Measurements from ENCODE around the gene TJAP1.

The TJAP1 gene

GRCh38 chr6:43478008-43478372, 620 bp downstream of the TJAP1 start:
- DNase-seq (ENCODE audit: low read depth in 1 of 2, low spot score in 1 of 2) = peak in 1 of 2 experiments; percentile 5
- Histone ChIP-seq H3K27ac (replicated peaks) (peak overlapping the region; percentile 78), H3K27me3 (ENCODE audit: insufficient read depth, poor library complexity, severe bottlenecking) (no peaks in the 10 kb centered on the region), H3K4me3 (replicated peaks; ENCODE audit: insufficient read depth, low read length) (peak overlapping the region; percentile 85)
- TF ChIP-seq GABPA (IDR thresholded peaks at IDR 0.05; ENCODE audit: low read depth) (no peak), POLR2AphosphoS5 (IDR thresholded peaks at IDR 0.05; ENCODE audit: low read depth) (no peak), SPI1 (IDR thresholded peaks at IDR 0.05; ENCODE audit: borderline replicate concordance, low read depth) (no peak)
- TF ChIP-seq, protein P1, sequence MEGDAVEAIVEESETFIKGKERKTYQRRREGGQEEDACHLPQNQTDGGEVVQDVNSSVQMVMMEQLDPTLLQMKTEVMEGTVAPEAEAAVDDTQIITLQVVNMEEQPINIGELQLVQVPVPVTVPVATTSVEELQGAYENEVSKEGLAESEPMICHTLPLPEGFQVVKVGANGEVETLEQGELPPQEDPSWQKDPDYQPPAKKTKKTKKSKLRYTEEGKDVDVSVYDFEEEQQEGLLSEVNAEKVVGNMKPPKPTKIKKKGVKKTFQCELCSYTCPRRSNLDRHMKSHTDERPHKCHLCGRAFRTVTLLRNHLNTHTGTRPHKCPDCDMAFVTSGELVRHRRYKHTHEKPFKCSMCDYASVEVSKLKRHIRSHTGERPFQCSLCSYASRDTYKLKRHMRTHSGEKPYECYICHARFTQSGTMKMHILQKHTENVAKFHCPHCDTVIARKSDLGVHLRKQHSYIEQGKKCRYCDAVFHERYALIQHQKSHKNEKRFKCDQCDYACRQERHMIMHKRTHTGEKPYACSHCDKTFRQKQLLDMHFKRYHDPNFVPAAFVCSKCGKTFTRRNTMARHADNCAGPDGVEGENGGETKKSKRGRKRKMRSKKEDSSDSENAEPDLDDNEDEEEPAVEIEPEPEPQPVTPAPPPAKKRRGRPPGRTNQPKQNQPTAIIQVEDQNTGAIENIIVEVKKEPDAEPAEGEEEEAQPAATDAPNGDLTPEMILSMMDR (IDR thresholded peaks at IDR 0.05; ENCODE audit: insufficient read depth, low read length) = no peak
- TF ChIP-seq, protein P2, sequence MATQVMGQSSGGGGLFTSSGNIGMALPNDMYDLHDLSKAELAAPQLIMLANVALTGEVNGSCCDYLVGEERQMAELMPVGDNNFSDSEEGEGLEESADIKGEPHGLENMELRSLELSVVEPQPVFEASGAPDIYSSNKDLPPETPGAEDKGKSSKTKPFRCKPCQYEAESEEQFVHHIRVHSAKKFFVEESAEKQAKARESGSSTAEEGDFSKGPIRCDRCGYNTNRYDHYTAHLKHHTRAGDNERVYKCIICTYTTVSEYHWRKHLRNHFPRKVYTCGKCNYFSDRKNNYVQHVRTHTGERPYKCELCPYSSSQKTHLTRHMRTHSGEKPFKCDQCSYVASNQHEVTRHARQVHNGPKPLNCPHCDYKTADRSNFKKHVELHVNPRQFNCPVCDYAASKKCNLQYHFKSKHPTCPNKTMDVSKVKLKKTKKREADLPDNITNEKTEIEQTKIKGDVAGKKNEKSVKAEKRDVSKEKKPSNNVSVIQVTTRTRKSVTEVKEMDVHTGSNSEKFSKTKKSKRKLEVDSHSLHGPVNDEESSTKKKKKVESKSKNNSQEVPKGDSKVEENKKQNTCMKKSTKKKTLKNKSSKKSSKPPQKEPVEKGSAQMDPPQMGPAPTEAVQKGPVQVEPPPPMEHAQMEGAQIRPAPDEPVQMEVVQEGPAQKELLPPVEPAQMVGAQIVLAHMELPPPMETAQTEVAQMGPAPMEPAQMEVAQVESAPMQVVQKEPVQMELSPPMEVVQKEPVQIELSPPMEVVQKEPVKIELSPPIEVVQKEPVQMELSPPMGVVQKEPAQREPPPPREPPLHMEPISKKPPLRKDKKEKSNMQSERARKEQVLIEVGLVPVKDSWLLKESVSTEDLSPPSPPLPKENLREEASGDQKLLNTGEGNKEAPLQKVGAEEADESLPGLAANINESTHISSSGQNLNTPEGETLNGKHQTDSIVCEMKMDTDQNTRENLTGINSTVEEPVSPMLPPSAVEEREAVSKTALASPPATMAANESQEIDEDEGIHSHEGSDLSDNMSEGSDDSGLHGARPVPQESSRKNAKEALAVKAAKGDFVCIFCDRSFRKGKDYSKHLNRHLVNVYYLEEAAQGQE (IDR thresholded peaks at IDR 0.05; ENCODE audit: insufficient replicate concordance, low read depth) = no peak

DNA sequence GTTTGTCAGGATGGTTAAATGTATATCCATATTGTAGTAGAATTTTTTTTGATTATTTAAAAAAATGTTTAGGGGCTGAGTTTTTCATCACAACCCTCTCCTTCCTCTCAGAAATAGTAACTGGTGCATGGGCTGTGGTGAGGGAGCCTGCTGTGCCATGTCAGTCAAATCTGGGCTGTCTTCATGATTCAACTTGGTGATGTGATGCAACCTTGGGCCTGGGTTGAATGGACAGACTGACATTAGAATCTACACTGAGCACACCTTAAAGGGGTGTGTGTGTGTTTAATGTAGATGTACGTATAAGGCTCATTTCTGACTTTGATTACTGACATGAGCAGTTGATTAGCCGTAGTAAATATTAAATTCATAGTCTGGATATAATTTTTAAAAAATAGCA, 3.7 kb downstream of the TJAP1 start:
- no peak overlapping the region for H3K4me3 ChIP-seq (replicated peaks; ENCODE audit: insufficient read depth, low read length)
- no peak overlapping the region for H3K27ac ChIP-seq (replicated peaks)

GRCh38 chr6:43481591-43482236, 4.3 kb downstream of the TJAP1 start:
- Histone ChIP-seq H3K27ac (replicated peaks) (no peak overlapping the region), H3K27me3 (ENCODE audit: insufficient read depth, poor library complexity, severe bottlenecking) (no peaks in the 10 kb centered on the region), H3K4me3 (replicated peaks; ENCODE audit: insufficient read depth, low read length) (no peak overlapping the region)
- DNase-seq (ENCODE audit: low read depth in 1 of 2, low spot score in 1 of 2) = no peak
- no peak for TF ChIP-seq SPI1 (IDR thresholded peaks at IDR 0.05; ENCODE audit: borderline replicate concordance, low read depth)
- TF ChIP-seq, protein P2 (IDR thresholded peaks at IDR 0.05; ENCODE audit: insufficient replicate concordance, low read depth) = no peak
- no peak for TF ChIP-seq POLR2AphosphoS5 (IDR thresholded peaks at IDR 0.05; ENCODE audit: low read depth)
- TF ChIP-seq GABPA (IDR thresholded peaks at IDR 0.05; ENCODE audit: low read depth) = no peak
- TF ChIP-seq, protein P1 (IDR thresholded peaks at IDR 0.05; ENCODE audit: insufficient read depth, low read length) = no peak

More for the DNA sequence above, 3.7 kb downstream of the TJAP1 start:
- H3K27me3 ChIP-seq (ENCODE audit: insufficient read depth, poor library complexity, severe bottlenecking) = no peaks in the 10 kb centered on the region
- peak in 1 of 2 experiments; percentile 11 for DNase-seq (ENCODE audit: low read depth in 1 of 2, low spot score in 1 of 2)
- TF ChIP-seq GABPA (IDR thresholded peaks at IDR 0.05; ENCODE audit: low read depth) = no peak
- TF ChIP-seq, protein P2 (IDR thresholded peaks at IDR 0.05; ENCODE audit: insufficient replicate concordance, low read depth) = no peak
- TF ChIP-seq, protein P1 (IDR thresholded peaks at IDR 0.05; ENCODE audit: insufficient read depth, low read length) = no peak
- TF ChIP-seq POLR2AphosphoS5 (IDR thresholded peaks at IDR 0.05; ENCODE audit: low read depth) = no peak
- no peak for TF ChIP-seq SPI1 (IDR thresholded peaks at IDR 0.05; ENCODE audit: borderline replicate concordance, low read depth)

Measured in HL-60 (cell line).